Effector memory CD4-positive, alpha-beta T cell (primary cell): Measurements from ENCODE around the gene CROCC.
"Not testable (repeated sequence)": the region's sequence is repeated elsewhere in the genome, so short reads cannot be mapped to it uniquely, and the experiment has no call there.

Experiments used
- DNase-seq, 3 donors: peaks; one replicate each; pipeline ENCODE4 v3.0.0-alpha.2; 2020
- H3K27ac ChIP-seq: 2 replicates; pipeline ENCODE4 v1.7.0; 2013; ENCODE audit warnings: mild to moderate bottlenecking, low read length, moderate library complexity; ENCODE audit not compliant: insufficient read depth, poor library complexity, severe bottlenecking
- H3K27me3 ChIP-seq: replicated peaks from 2 replicates; pipeline ENCODE4 v1.7.0; 2013; ENCODE audit warnings: mild to moderate bottlenecking, low read length; ENCODE audit not compliant: insufficient read depth, control insufficient read depth, poor library complexity, severe bottlenecking
- H3K36me3 ChIP-seq: 2 replicates; pipeline ENCODE4 v1.7.0; 2013; ENCODE audit warnings: mild to moderate bottlenecking, low read length, moderate library complexity; ENCODE audit not compliant: control insufficient read depth, insufficient read depth
- H3K4me1 ChIP-seq: 2 replicates; pipeline ENCODE4 v1.7.0; 2013; ENCODE audit warnings: low read length, mild to moderate bottlenecking; ENCODE audit not compliant: control insufficient read depth, insufficient read depth, poor library complexity, severe bottlenecking
- H3K4me3 ChIP-seq: 2 replicates; pipeline ENCODE4 v1.7.0; 2013; ENCODE audit warnings: low read length, low read depth, mild to moderate bottlenecking; ENCODE audit not compliant: insufficient read depth, poor library complexity, severe bottlenecking
- H3K9me3 ChIP-seq: 2 replicates; pipeline ENCODE4 v1.7.0; 2013; ENCODE audit warnings: mild to moderate bottlenecking, low read length, moderate library complexity; ENCODE audit not compliant: control insufficient read depth
- total RNA-seq, 3 donors: gene quantifications; one replicate each; lab custom pipeline; 2026; lab: John Stamatoyannopoulos, UW

Gene CROCC, protein sequence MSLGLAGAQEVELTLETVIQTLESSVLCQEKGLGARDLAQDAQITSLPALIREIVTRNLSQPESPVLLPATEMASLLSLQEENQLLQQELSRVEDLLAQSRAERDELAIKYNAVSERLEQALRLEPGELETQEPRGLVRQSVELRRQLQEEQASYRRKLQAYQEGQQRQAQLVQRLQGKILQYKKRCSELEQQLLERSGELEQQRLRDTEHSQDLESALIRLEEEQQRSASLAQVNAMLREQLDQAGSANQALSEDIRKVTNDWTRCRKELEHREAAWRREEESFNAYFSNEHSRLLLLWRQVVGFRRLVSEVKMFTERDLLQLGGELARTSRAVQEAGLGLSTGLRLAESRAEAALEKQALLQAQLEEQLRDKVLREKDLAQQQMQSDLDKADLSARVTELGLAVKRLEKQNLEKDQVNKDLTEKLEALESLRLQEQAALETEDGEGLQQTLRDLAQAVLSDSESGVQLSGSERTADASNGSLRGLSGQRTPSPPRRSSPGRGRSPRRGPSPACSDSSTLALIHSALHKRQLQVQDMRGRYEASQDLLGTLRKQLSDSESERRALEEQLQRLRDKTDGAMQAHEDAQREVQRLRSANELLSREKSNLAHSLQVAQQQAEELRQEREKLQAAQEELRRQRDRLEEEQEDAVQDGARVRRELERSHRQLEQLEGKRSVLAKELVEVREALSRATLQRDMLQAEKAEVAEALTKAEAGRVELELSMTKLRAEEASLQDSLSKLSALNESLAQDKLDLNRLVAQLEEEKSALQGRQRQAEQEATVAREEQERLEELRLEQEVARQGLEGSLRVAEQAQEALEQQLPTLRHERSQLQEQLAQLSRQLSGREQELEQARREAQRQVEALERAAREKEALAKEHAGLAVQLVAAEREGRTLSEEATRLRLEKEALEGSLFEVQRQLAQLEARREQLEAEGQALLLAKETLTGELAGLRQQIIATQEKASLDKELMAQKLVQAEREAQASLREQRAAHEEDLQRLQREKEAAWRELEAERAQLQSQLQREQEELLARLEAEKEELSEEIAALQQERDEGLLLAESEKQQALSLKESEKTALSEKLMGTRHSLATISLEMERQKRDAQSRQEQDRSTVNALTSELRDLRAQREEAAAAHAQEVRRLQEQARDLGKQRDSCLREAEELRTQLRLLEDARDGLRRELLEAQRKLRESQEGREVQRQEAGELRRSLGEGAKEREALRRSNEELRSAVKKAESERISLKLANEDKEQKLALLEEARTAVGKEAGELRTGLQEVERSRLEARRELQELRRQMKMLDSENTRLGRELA (N-terminal part only)
- total RNA-seq: 95.1 to 113 (median 106) reads per million in 3 donors

DNA sequence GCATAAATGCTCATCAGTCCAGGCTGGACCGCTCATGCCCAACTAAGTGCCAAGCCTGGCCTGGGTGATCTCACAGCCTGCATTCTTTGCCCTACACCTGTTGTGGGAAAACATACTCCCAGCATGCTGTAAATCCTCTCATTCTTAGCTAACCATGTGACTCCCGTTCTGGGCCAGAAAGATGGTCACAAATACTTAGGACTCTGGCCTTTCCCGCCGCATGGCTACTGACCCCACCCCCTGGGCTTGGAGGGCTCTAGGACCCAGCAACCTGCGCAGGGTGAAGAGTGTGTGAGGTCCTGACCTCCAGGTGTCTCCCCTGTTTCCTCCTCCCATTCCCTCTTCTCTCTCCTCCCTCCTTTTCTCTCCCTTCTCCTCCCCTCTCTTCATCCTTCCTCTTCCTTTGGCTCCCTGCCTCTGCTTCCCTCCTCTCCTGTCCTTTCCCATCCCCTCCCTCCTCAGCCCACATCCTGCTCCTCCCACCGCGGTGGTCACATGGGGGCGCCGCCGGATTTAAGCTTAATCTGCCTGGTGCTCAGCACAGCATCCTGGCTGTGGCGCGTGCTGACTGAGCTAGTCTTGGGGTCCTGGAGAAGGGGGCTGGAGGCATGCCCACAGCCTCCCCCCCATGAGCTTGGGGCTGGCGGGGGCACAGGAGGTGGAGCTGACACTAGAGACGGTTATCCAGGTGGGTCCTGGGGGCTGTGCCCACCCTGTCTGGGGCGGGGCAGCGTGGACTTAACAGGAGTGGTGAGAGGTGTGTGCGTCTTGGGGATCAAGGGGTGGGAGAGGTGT, at the start of gene CROCC:
Gene CROCC (plus strand): TSS at position 541 of the 795 bp plus-strand sequence. CDS start 88 bp downstream, at position 629.
- DNase-seq: no peak
- no peaks in the 10 kb centered on the region for H3K27me3 ChIP-seq
- no peak within 1 kb of the TSS for H3K27ac ChIP-seq
- no peaks in the 10 kb centered on the region for H3K36me3 ChIP-seq
- H3K4me3 ChIP-seq: no peak within 1 kb of the TSS
- H3K4me1 ChIP-seq: peaks cover 13% of the 10 kb centered on the region
- H3K9me3 ChIP-seq: no peaks in the 10 kb centered on the region

DNA sequence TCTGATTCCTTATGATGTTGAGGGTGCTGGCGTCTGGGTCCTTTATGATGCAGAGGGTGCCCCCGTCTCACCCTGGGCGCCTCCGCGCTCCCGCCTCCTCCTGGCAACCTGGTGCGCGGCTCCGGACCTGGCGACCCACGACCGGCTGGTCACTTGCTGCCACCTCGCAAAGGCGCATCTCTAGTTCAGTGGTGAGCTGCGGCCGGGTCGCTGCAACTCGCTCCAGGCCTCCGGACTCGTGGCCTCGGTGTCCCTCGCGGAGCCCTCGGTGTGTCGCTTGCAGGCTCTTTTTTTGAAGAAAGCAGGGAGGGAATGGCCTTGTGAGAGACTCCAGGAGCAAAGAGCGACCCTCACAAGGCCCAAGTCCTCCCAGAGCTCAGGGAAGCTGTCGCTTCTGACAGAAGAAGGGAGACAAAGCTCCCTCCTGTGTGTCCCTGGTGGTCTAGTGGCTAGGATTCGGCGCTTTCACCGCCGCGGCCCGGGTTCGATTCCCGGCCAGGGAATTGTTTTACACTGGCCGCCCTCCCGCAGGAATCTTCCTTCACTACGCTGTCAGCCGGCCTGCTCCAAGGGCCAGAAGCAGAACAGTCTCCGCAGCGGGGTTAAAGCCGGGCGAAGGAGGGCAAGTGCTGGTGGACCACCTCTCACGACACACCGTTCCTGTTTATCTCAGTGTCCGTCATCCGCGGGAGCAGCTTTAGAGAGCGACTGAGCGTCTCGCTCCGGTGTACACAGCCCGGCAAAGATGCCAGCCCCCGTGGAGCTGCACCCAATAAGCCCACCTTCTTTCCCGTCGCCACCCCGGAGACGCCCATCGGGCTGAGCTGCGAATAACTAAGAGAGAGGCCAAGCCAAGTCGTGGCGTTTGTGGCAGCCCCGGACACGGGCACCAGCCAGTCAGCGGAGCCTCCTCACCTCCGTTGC, 49.3 kb upstream of the CROCC start:
- peak overlapping the region; percentile 15 for H3K4me3 ChIP-seq
- not testable (repeated sequence) for H3K27me3 ChIP-seq, H3K9me3 ChIP-seq, H3K27ac ChIP-seq, H3K36me3 ChIP-seq, H3K4me1 ChIP-seq
- DNase-seq: peak in 2 of 3 donors; percentile 12 to 15

DNA sequence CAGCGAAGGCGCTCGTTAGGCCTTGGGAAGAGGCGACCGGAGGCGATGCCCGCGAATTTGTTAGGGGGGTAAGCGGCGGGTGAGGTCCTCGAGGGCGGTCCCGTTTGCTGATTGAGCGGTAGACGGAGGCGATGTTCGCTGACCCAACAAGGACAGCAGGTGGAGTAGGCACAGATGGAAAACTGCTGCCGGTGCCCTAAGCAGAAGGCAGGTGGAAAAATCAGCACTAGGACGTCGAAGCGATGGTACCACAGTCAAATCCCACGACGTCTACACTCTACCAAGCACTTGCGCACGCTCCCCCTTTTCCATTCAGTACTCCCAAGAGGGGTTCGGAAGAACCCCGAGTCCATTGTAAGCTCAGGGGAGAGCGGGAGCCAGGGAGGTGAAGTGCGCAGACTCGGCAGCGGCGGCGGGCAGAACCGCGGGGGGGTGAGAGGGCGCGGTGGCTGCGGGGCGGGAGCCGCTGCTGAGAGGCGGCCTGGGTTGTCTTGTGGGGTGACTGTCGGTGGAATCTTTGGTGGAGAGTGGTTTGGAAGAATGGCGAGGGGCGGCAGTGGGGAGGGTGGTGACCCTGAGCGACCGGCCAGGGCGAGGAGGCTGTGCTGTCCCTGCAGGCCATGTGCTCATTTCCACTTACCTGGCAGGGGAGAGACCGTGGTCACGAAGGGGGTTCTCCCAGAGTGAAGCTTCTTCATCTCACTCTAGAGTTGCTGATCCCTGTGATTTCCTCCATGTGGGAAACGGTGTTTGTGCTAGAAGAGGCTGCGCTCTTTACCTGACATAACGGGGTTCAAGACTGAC, 48.5 kb upstream of the CROCC start:
- peak overlapping the region; percentile 15 for H3K4me3 ChIP-seq
- not testable (repeated sequence) for H3K27ac ChIP-seq, H3K27me3 ChIP-seq, H3K36me3 ChIP-seq, H3K9me3 ChIP-seq, H3K4me1 ChIP-seq
- peak in 2 of 3 donors; percentile 31 to 49 for DNase-seq

DNA sequence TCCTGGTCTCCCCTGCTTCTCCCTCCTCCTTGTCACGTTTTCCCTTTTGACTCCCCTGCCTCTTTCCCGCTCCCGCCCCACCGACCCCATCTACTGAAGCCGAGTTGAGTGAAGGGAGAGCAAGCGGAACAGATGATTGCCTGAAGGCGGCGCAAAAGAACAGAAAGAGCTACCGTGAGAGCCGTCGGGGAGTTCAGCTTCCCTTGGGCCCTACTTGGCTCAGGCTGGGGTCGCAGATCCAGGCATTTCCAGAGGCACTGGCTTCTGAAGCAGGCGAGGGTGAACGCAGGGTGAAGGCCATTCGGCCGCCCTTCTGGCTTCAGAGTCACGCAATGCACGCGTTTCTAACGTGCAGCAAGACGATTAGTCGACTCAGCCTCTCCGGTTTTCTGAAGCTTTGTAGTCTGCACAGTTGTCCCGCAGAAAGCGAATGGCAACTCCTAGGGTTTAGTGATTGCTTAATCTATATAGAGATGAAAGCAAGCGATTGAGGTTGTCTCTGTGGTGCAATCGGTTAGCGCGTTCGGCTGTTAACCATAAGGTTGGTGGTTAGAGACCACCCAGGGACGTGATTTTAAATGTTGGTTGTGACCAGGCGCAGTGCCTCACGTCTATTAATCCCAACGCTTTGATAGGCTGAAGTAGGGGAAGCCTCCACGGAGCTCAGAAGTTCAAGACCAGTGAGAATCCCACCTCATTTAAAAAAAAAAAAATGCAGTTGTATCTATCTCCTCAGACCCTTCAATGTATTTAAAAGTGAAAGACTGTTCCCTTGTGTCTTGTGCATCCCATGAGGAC, 46.6 kb upstream of the CROCC start:
- not testable (repeated sequence) for DNase-seq, H3K4me3 ChIP-seq, H3K9me3 ChIP-seq, H3K27me3 ChIP-seq, H3K4me1 ChIP-seq, H3K27ac ChIP-seq, H3K36me3 ChIP-seq

DNA sequence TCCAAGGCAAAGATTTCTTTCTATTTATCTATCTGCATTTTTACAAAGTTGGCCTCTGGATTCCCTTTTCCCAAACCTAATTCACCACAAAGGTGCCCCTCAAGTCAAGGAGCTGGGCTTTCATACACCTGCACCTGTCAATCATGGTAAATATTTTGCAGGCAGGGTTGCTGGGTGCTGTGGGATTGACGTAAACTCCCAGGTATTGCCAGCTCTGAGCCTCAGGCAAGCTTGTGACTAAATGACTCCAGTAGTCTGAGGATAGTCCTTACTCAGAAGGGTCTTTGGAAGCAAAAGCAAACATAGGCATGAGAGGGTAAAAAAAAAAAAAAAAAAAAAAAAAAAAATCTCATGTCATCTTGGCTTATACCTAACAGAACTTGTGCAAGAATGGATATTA, 40.0 kb upstream of the CROCC start:
- not testable (repeated sequence) for H3K4me3 ChIP-seq, DNase-seq, H3K4me1 ChIP-seq, H3K9me3 ChIP-seq, H3K27me3 ChIP-seq, H3K36me3 ChIP-seq, H3K27ac ChIP-seq

DNA sequence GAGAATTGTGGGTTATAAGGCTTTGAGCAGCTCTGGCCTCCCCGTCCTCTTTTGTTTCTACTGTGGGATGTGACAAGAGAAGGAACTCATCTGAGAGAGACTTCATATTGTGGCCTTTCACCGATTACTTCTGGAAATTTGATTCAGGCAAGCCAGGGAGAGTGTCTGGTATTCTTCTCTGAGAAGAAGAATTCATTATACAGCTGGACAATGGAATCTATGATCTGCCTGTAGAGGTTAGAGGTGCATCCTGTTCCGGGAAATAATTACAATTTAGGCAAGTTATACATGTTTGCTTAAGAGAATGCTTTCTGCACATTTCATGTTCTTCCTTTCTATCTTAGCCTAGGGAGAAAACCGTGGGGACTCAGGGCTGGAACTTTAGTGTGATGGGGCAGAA, 38.7 kb upstream of the CROCC start:
- Histone ChIP-seq H3K27ac (no peak overlapping the region), H3K9me3 (no peaks in the 10 kb centered on the region), H3K36me3 (no peaks in the 10 kb centered on the region), H3K4me3 (no peak overlapping the region), H3K4me1 (no peaks in the 10 kb centered on the region), H3K27me3 (no peaks in the 10 kb centered on the region)
- no peak for DNase-seq

DNA sequence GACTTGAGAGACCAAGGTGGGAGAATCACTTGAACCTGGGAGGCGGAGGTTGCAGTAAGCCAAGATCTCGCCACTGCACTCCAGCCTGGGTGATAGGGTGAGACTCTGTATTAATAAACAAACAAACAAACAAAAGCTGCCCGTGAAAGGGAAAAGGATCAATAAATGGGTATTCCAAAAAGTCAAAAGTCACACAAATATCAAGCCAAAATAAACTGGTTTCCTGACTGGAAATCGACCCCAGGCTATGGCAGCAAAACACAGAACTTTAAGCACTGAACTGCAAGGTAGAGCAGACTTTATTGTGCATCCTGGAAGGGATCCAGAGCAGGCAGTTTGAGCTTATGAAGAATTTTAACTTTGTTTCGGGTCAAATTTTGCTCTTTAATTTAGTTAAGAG, 37.2 kb upstream of the CROCC start:
- H3K27ac ChIP-seq, DNase-seq, H3K27me3 ChIP-seq, H3K36me3 ChIP-seq, H3K4me1 ChIP-seq, H3K4me3 ChIP-seq, H3K9me3 ChIP-seq: not testable (repeated sequence)
